Measurements from ENCODE around the gene TRMO.

TRMO gene

GRCh38 chr9:97864396-97864795, 57.9 kb downstream of the TRMO start:
- no peak for DNase-seq (ENCODE audit: extremely low read depth, insufficient read length)
- Histone ChIP-seq H3K27me3 (replicated peaks; ENCODE audit: control insufficient read depth, insufficient read depth, low read length) (no peaks in the 10 kb centered on the region; the same call in 1 of the 2 replicates), H3K36me3 (ENCODE audit: control insufficient read depth, insufficient read depth, low read length) (no peaks in the 10 kb centered on the region), H3K4me3 (replicated peaks; ENCODE audit: low read depth, low read length) (no peak overlapping the region)
- TF ChIP-seq, protein P1, sequence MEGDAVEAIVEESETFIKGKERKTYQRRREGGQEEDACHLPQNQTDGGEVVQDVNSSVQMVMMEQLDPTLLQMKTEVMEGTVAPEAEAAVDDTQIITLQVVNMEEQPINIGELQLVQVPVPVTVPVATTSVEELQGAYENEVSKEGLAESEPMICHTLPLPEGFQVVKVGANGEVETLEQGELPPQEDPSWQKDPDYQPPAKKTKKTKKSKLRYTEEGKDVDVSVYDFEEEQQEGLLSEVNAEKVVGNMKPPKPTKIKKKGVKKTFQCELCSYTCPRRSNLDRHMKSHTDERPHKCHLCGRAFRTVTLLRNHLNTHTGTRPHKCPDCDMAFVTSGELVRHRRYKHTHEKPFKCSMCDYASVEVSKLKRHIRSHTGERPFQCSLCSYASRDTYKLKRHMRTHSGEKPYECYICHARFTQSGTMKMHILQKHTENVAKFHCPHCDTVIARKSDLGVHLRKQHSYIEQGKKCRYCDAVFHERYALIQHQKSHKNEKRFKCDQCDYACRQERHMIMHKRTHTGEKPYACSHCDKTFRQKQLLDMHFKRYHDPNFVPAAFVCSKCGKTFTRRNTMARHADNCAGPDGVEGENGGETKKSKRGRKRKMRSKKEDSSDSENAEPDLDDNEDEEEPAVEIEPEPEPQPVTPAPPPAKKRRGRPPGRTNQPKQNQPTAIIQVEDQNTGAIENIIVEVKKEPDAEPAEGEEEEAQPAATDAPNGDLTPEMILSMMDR (IDR thresholded peaks at IDR 0.05; ENCODE audit: insufficient read depth, low read length, poor library complexity, severe bottlenecking), result no peak

DNA sequence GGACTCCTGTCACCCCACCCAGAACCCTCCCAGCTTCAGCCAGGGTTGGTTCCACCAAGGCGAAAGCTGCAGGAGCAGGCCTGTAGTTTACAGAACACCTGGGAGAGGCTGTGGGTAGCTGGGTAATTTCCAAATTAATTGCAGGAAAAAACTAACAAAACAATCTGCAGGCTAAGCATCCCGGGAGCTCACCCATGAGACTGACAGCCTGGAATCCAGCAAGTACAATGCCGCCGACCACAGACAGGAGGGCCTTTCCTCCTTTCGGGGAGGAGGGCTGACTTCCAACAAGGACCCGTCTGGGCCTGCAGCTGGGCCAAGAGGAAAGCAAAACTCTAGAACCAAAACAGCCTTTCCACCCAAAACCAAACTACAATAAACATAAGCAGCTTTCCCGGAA, 59.0 kb downstream of the TRMO start:
- no peak for DNase-seq (ENCODE audit: extremely low read depth, insufficient read length)
- Histone ChIP-seq H3K27me3 (replicated peaks; ENCODE audit: control insufficient read depth, insufficient read depth, low read length) (no peaks in the 10 kb centered on the region; the same call in none of the 2 replicates), H3K4me3 (replicated peaks; ENCODE audit: low read depth, low read length) (no peak overlapping the region), H3K36me3 (ENCODE audit: control insufficient read depth, insufficient read depth, low read length) (no peaks in the 10 kb centered on the region)
- TF ChIP-seq, protein P1 (IDR thresholded peaks at IDR 0.05; ENCODE audit: insufficient read depth, low read length, poor library complexity, severe bottlenecking), result no peak

- Histone ChIP-seq H3K27me3 (replicated peaks; ENCODE audit: control insufficient read depth, insufficient read depth, low read length) (no peaks in the 10 kb centered on the region; the same call in none of the 2 replicates), H3K4me3 (replicated peaks; ENCODE audit: low read depth, low read length) (no peak overlapping the region), H3K36me3 (ENCODE audit: control insufficient read depth, insufficient read depth, low read length) (no peaks in the 10 kb centered on the region)
- TF ChIP-seq, protein P1 (IDR thresholded peaks at IDR 0.05; ENCODE audit: insufficient read depth, low read length, poor library complexity, severe bottlenecking), result no peak
- DNase-seq (ENCODE audit: extremely low read depth, insufficient read length), result no peak
Measured at GRCh38 chr9:97861148-97861475, 61.2 kb downstream of the TRMO start.

DNA sequence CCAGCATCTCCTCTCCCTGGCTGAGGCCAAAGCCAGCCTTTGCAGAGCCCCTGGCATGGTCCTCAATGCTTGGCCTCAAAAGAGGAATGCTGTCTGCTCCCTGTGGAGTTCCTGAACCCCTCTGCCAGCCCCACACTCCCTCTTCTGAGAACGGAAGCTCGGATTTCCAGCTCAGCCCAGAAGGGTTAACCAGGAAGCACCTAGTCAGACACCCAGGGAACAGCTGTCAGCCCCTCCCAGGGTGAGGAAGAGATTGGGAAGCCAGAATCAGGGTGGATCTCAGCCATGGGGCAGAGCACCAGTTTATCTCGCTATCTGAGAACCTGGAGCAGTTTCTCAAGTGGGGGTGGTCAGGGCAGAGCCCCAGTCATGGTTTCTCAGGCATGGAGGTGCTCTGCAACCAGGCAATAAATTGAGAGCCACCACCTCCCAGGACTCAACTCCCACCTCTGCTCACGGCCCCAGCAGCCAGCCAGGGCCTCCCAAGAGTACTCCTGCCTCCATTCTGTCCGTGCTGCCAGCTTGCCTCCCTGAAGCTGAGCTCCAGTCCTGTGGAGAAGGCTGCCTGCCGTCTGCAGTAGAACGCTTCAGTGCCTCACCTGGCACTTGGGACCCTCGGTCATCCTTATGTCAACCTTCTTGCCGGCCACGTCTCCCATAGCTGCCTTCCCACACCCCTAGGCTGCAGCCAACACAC, 61.7 kb downstream of the TRMO start:
- TF ChIP-seq, protein P1 (IDR thresholded peaks at IDR 0.05; ENCODE audit: insufficient read depth, low read length, poor library complexity, severe bottlenecking), result no peak
- no peak for DNase-seq (ENCODE audit: extremely low read depth, insufficient read length)
- Histone ChIP-seq H3K36me3 (ENCODE audit: control insufficient read depth, insufficient read depth, low read length) (no peaks in the 10 kb centered on the region), H3K4me3 (replicated peaks; ENCODE audit: low read depth, low read length) (no peak overlapping the region), H3K27me3 (replicated peaks; ENCODE audit: control insufficient read depth, insufficient read depth, low read length) (no peaks in the 10 kb centered on the region; the same call in none of the 2 replicates)

GRCh38 chr9:97859346-97859745, 63.0 kb downstream of the TRMO start:
- TF ChIP-seq, protein P1 (IDR thresholded peaks at IDR 0.05; ENCODE audit: insufficient read depth, low read length, poor library complexity, severe bottlenecking), result no peak
- Histone ChIP-seq H3K27me3 (replicated peaks; ENCODE audit: control insufficient read depth, insufficient read depth, low read length) (peaks cover 2% of the 10 kb centered on the region), H3K36me3 (ENCODE audit: control insufficient read depth, insufficient read depth, low read length) (no peaks in the 10 kb centered on the region), H3K4me3 (replicated peaks; ENCODE audit: low read depth, low read length) (no peak overlapping the region)
- DNase-seq (ENCODE audit: extremely low read depth, insufficient read length), result no peak

- peaks cover 2% of the 10 kb centered on the region for H3K27me3 ChIP-seq (replicated peaks; ENCODE audit: control insufficient read depth, insufficient read depth, low read length)
- DNase-seq (ENCODE audit: extremely low read depth, insufficient read length), result no peak
- H3K36me3 ChIP-seq (ENCODE audit: control insufficient read depth, insufficient read depth, low read length), result no peaks in the 10 kb centered on the region
Measured at GRCh38 chr9:97858826-97859225, 63.5 kb downstream of the TRMO start.

More at GRCh38 chr9:97858826-97859225, 63.5 kb downstream of the TRMO start:
- TF ChIP-seq, protein P1 (IDR thresholded peaks at IDR 0.05; ENCODE audit: insufficient read depth, low read length, poor library complexity, severe bottlenecking), result no peak
- H3K4me3 ChIP-seq (replicated peaks; ENCODE audit: low read depth, low read length), result no peak overlapping the region

Measured in GM06990 (cell line).